ENCODE results near the gene PLPP1.

PLPP1 gene

DNA sequence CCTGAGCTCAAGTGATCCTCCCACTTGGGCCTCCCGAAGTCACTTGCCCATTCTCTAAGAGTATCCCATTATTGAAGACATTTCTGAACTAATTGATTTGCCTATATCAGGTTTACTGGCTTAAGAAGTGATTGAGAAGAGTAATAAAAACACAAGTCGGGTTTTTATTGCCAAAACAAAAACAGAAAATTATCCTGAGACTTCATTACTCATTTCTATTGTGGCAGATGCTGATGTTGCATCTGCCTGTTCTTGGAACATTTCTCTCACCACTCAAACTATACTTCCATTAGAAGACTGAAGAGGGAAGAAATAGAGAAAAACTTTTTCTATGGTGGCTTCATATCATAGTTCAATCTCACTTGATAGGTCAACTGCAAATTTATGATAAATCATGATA is 41.9 kb upstream of the PLPP1 start:
- no peak for TF ChIP-seq CTCF (IDR thresholded peaks at IDR 0.05; ENCODE audit: low read depth, low read length, missing control alignments)
- DNase-seq (ENCODE audit: low read depth), result no peak
- H3K4me3 ChIP-seq (ENCODE audit: low read depth, low read length), result no peak overlapping the region

- no peak for TF ChIP-seq CTCF (IDR thresholded peaks at IDR 0.05; ENCODE audit: low read depth, low read length, missing control alignments)
- DNase-seq (ENCODE audit: low read depth), result no peak
- no peak overlapping the region for H3K4me3 ChIP-seq (ENCODE audit: low read depth, low read length)
Observed at GRCh38 chr5:55575815-55576583, 41.2 kb upstream of the PLPP1 start.

GRCh38 chr5:55572600-55572999 is 37.8 kb upstream of the PLPP1 start:
- DNase-seq (ENCODE audit: low read depth), result no peak
- TF ChIP-seq CTCF (IDR thresholded peaks at IDR 0.05; ENCODE audit: low read depth, low read length, missing control alignments), result no peak
- no peak overlapping the region for H3K4me3 ChIP-seq (ENCODE audit: low read depth, low read length)

GRCh38 chr5:55572020-55572419 is 37.3 kb upstream of the PLPP1 start:
- no peak overlapping the region for H3K4me3 ChIP-seq (ENCODE audit: low read depth, low read length)
- no peak for TF ChIP-seq CTCF (IDR thresholded peaks at IDR 0.05; ENCODE audit: low read depth, low read length, missing control alignments)
- DNase-seq (ENCODE audit: low read depth), result no peak

DNA sequence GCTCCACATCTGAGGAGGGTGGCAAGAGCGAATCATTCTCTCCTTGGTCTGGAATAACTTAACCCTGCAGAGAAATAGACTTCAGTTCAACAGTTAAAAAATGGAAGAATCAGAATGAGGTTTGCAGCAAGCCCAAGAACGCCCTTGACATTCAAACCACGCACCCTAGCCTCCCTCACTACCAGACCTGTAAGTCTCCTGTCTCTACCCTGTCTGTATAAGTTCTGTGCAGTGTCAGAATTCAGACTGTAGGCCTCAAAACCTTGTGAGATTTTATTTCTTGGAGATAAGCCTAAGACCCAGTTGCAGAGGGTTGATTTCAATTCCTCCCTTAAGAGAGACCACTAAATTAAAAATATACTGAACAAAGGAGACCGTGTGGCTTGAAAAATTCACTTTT is 35.8 kb upstream of the PLPP1 start:
- no peak for DNase-seq (ENCODE audit: low read depth)
- no peak for TF ChIP-seq CTCF (IDR thresholded peaks at IDR 0.05; ENCODE audit: low read depth, low read length, missing control alignments)
- H3K4me3 ChIP-seq (ENCODE audit: low read depth, low read length), result no peak overlapping the region

DNA sequence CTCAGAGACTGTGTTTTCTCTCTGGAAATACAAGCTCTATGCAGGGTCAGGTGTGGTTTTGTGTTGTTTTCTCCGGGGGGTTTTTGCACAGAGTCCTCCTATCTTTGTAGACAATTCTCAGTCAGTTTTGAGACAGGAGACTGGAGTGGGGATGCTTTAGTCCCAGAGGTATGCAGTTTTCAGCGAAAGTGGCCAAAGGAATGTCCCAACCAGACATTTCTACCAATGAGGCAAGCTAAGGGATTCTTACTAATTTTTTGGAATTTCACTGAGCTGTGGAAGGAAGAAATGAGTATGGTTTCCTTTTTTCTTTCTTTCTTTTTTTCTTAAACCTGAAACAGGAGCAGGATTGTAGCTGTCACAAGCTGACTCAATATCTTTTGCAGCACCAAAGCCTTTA is 35.3 kb upstream of the PLPP1 start:
- no peak for DNase-seq (ENCODE audit: low read depth)

More for the DNA sequence above, 35.3 kb upstream of the PLPP1 start:
- H3K4me3 ChIP-seq (ENCODE audit: low read depth, low read length), result no peak overlapping the region
- TF ChIP-seq CTCF (IDR thresholded peaks at IDR 0.05; ENCODE audit: low read depth, low read length, missing control alignments), result no peak
